HG03175 (cell line): ENCODE results near the gene CDK7.
"Not testable (repeated sequence)": the region's sequence is repeated elsewhere in the genome, so short reads cannot be mapped to it uniquely, and the experiment has no call there.

Experiments
- ATAC-seq: cut with Tn5 transposase; IDR thresholded peaks from one replicate; pipeline ENCODE4 v1.9.1; 2021; ENCODE audit warnings: mild to moderate bottlenecking, moderate library complexity; ENCODE audit not compliant: unreplicated experiment

Gene CDK7

GRCh38 chr5:69236733-69237132 lies 2.0 kb downstream of the CDK7 start:
- not testable (repeated sequence) for ATAC-seq

DNA sequence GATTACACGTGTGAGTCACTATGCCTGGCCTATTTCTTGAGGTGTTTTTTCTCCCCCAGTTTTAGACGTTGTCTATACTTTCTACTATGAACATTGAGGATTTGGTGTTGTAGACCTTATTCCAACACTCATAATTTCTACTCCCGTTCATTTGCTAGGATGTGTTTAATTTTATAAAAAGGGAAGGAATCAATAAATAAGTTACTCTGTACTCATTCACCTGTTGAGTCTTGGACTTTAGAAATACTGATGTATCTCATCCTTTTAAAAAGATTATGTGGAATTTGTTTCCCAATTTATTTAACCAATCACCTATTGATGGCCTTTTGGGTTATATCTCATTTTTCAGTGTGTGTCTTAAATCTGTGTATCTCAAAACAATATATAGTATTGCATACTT lies 3.2 kb downstream of the CDK7 start:
- no peak for ATAC-seq

- no peak for ATAC-seq
These were observed 4.1 kb downstream of the CDK7 start for GRCh38 chr5:69238760-69239251.

DNA sequence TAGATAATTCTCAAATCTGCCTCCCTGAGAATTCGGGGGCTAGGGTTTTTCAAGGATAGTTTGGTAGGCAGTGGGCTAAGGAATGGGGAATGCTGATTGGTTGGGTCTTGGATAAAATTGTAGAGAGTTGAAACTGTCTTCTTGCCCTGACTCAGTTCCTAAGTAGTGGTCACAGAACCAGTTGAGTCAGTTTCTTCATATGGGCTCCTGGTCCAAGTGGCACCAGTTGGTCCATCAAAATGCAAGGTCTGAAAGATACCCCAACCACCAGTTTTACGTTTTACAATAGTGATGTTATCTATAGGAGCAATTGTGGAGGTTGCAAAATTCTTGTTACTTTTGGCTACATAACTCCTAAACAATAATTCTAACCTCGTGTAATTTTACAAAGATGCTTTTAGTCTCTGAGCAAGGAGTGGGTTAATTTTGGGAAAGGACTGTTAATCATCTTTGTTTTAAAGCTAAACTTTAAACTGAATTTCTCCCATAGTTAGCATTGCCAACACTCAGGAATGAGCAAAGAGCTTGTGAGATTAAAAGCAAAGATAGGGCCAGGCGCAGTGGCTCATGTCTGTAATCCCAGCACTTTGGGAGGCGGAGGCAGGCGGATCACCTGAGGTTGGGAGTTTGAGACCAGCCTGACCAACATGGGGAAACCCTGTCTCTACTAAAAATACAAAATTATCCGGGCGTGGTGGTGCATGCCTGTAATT lies 7.7 kb downstream of the CDK7 start:
- no peak for ATAC-seq

- ATAC-seq = no peak
These were observed 10.3 kb downstream of the CDK7 start for GRCh38 chr5:69245031-69245430.

DNA sequence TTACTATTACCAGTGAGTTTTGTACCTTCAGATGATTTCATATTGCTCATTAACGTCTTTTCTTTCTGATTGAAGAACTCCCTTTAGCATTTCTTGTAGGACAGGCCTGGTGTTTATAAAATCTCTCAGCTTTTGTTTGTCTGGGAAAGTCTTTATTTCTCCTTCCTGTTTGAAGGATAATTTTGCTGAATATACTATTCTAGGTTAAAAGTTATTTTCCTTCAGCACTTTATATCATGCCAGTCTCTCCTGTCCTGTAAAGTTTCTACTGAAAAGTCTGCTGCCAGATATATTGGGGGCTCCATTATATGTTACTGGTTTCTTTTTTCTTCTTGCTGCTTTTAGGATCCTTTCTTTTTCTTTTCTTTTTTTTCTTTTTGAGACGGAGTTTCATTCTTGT lies 13.3 kb downstream of the CDK7 start:
- ATAC-seq = no peak

DNA sequence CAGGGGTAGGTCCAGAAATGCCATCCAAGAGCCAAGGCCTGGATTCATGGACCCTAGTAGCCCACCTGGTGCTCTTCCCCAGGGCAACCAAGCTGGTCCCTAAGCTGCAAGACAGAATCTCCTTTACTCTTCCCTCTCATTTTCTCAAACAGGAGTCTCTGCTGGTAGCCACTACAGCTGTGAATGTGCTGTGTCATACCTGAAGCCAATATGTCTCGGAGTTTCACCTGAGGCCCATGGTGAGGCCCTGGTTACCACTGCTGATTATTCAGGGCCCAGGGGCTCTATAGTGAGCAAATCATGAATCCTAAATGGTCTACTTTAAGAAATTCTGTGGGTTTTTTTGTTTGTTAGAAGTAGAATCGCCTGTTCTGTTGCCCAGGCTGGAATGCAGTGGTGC lies 15.9 kb downstream of the CDK7 start:
- no peak for ATAC-seq

- ATAC-seq = no peak
These were observed 17.8 kb downstream of the CDK7 start for GRCh38 chr5:69252437-69252836.

GRCh38 chr5:69255940-69256339 lies 21.3 kb downstream of the CDK7 start:
- ATAC-seq = not testable (repeated sequence)

GRCh38 chr5:69257577-69257976 lies 22.9 kb downstream of the CDK7 start:
- ATAC-seq = no peak

DNA sequence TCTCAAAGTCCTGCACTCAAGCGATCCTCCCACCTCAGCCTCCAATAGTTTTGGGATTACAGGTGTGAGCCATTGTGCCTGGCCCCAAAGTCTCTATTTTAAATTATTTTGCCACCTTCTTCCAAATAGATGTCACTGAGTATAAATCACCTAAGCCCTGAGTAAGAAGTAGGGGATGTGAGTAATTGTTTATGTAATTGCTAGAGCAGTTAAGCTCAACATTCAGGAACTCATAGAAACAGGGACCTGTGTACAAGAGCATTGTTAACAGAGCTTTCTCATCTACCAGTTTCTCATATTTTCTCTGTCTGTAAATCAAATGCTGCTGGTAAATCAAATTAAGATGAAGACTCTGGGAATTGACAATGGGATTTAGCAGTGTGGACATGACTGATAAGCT lies 26.3 kb downstream of the CDK7 start:
- no peak for ATAC-seq

GRCh38 chr5:69265931-69266330 lies 31.2 kb downstream of the CDK7 start:
- ATAC-seq = no peak

DNA sequence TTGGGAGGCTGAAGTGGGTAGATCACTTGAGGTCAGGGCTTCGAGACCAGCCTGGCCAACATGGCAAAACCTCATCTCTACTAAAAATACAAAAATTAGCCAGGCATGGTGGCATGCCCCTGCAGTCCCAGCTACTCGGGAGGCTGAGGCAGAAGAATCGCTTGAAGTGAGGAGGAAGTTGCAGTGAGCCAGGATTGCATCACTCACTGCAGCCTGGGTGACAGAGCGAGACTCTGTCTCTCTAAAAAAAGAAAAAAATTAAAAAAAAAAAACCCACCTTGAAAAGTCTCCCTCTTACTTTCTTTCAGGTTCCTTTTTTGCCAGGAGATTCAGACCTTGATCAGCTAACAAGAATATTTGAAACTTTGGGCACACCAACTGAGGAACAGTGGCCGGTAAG lies 34.2 kb downstream of the CDK7 start:
- ATAC-seq = no peak

DNA sequence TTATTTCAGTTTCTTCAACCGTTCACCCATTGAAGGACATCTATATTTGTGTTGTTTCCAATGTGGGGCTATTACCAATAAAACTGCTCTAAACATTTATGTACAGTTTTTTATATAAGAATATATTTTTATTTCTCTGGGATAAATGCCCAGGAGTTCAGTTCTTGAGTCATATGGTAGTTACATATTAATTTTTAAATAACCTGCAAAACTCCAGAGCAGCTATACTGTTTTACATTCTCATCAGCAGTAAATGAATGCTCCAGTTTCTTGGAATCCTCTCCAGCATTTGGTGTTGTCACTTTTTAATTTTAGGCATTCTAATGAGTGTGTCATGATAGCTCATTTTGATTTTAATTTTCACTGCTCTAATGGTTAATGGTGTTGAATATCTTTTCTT lies 36.2 kb downstream of the CDK7 start:
- no peak for ATAC-seq

- no peak for ATAC-seq
These were observed 36.7 kb downstream of the CDK7 start for GRCh38 chr5:69271376-69271775.

DNA sequence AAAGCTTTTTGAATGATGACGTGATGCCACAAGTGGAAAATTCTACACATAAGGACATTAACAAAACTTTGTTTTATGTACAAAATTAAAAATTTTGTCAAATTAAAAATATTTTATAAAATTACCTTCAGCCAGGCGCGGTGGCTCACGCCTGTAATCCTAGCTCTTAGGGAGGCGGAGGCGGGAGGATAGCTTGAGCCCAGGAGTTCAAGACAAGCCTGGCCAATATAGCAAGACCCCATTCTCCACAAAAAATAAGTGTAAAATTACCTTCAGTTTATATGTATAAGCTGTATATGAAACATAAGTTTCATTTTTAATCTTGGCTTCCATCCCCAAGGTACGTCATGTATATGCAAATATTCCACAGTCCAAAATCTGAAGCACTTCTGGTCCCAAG lies 40.9 kb downstream of the CDK7 start:
- ATAC-seq = no peak

- ATAC-seq = no peak
These were observed 41.9 kb downstream of the CDK7 start for GRCh38 chr5:69276422-69277174.

- ATAC-seq = no peak
These were observed 44.8 kb downstream of the CDK7 start for GRCh38 chr5:69279517-69279916.

- no peak for ATAC-seq
These were observed 46.4 kb downstream of the CDK7 start for GRCh38 chr5:69281114-69281513.

DNA sequence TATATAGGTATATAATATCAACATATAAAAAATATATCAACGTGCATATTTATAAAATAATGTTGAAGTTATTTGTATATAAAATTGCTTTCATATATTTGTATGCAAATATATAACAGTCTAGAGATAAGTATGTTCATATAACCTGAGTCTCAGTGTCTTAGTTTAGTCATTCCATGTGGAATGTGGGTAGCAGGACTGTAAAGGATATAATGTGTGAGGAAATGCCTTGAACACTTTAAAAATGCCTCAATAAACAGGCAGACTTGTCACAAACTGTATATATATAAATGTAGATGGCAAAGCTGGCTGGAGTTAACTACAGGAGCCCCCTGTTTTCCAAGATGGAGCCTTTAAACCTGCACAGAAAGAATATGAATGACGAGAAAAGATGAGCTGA lies 49.5 kb downstream of the CDK7 start:
- ATAC-seq = no peak

- ATAC-seq = no peak
These were observed 50.9 kb downstream of the CDK7 start for GRCh38 chr5:69285448-69286116.

DNA sequence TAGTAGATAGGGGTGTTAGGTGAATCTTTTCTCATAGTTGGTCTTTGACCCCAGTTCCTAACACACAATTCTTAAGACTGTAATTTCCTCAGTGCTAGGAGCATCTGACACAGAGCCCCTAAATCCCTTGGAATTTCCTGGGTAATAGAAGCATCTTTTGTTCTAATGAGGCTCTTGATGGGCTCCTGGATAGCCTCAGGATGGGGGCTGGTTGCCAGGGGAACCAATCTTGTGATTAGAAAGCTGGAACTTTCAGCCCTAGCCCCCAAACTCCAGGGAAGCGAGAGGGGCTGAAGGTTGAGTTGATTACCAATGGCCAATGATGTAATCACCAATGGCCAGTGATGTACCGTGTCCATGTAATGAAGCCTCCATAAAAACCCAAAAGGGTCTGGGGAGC lies 53.4 kb downstream of the CDK7 start:
- no peak for ATAC-seq
